Measurements from ENCODE around the gene TRAPPC13.
A peak's percentile ranks its signal among the peaks of the same experiment; 100 is the strongest.
"Not testable (repeated sequence)": the region's sequence is repeated elsewhere in the genome, so short reads cannot be mapped to it uniquely, and the experiment has no call there.

TRAPPC13 gene

GRCh38 chr5:65624571-65625555, at the start of gene TRAPPC13, which contains the start of gene SHLD3:
Gene TRAPPC13 (plus strand): TSS chr5:65625027. CDS start chr5:65625061, 34 bp downstream.
Gene SHLD3 (plus strand): TSS chr5:65625027. CDS start chr5:65629588, 4,561 bp downstream.
- peak; percentile 92 for DNase-seq (ENCODE audit: low spot score)

GRCh38 chr5:65577141-65577540, 47.7 kb upstream of the TRAPPC13 start:
- DNase-seq (ENCODE audit: low spot score) = no peak

GRCh38 chr5:65588694-65589093, 36.1 kb upstream of the TRAPPC13 start:
- peak; percentile 27 for DNase-seq (ENCODE audit: low spot score)

GRCh38 chr5:65601761-65602160, 23.1 kb upstream of the TRAPPC13 start:
- not testable (repeated sequence) for DNase-seq (ENCODE audit: low spot score)

- DNase-seq (ENCODE audit: low spot score) = no peak
Observed at GRCh38 chr5:65611524-65611923, 13.3 kb upstream of the TRAPPC13 start.

GRCh38 chr5:65612298-65612907, 12.4 kb upstream of the TRAPPC13 start:
- no peak for DNase-seq (ENCODE audit: low spot score)

- DNase-seq (ENCODE audit: low spot score) = no peak
Observed at GRCh38 chr5:65620021-65620420, 4.8 kb upstream of the TRAPPC13 start.

- DNase-seq (ENCODE audit: low spot score) = not testable (repeated sequence)
Observed at GRCh38 chr5:65621961-65622360, 2.9 kb upstream of the TRAPPC13 start.

- DNase-seq (ENCODE audit: low spot score) = no peak
Observed at GRCh38 chr5:65623482-65623881, 1.3 kb upstream of the TRAPPC13 start.

GRCh38 chr5:65624025-65624570, 729 bp upstream of the TRAPPC13 start, which contains the start of gene TRIM23:
Gene TRIM23 (minus strand): TSS chr5:65624333. CDS start chr5:65624274, 59 bp downstream.
- DNase-seq (ENCODE audit: low spot score) = peak; percentile 97

- DNase-seq (ENCODE audit: low spot score) = peak; percentile 20
Observed at GRCh38 chr5:65625743-65626142, 916 bp downstream of the TRAPPC13 start.

GRCh38 chr5:65630981-65631380, 6.2 kb downstream of the TRAPPC13 start:
- DNase-seq (ENCODE audit: low spot score) = no peak

GRCh38 chr5:65640240-65640639, 15.4 kb downstream of the TRAPPC13 start:
- no peak for DNase-seq (ENCODE audit: low spot score)

- DNase-seq (ENCODE audit: low spot score) = no peak
Observed at GRCh38 chr5:65646938-65647337, 22.1 kb downstream of the TRAPPC13 start.

GRCh38 chr5:65647941-65648340, 23.1 kb downstream of the TRAPPC13 start:
- DNase-seq (ENCODE audit: low spot score) = no peak

GRCh38 chr5:65651144-65651543, 26.3 kb downstream of the TRAPPC13 start:
- no peak for DNase-seq (ENCODE audit: low spot score)

- DNase-seq (ENCODE audit: low spot score) = no peak
Observed at GRCh38 chr5:65654713-65655112, 29.9 kb downstream of the TRAPPC13 start.

GRCh38 chr5:65663804-65664521, 39.1 kb downstream of the TRAPPC13 start:
- no peak for DNase-seq (ENCODE audit: low spot score)

- DNase-seq (ENCODE audit: low spot score) = no peak
Observed at GRCh38 chr5:65668696-65669095, 43.9 kb downstream of the TRAPPC13 start.

- DNase-seq (ENCODE audit: low spot score) = no peak
Observed at GRCh38 chr5:65672796-65673195, 48.0 kb downstream of the TRAPPC13 start.

GRCh38 chr5:65674749-65675148, 49.9 kb downstream of the TRAPPC13 start:
- no peak for DNase-seq (ENCODE audit: low spot score)

GRCh38 chr5:65676056-65676455, 51.2 kb downstream of the TRAPPC13 start:
- not testable (repeated sequence) for DNase-seq (ENCODE audit: low spot score)
